Chondrocyte (in vitro differentiated cells): ENCODE results near the gene TRERF1. TPM values are rescaled to one million over a fixed set of nuclear protein-coding genes. Genes with fewer than 3 reads are reported as not detected.
A peak's percentile ranks its signal among the peaks of the same experiment; 100 is the strongest.

Experiments
- DNase-seq: peaks from one replicate; pipeline ENCODE4 v3.0.0; 2021; ENCODE audit warnings: mixed read lengths, low spot score
- H3K27ac Mint-ChIP-seq: one replicate; pipeline ENCODE4 v1.8.0; 2021; ENCODE audit warnings: mild to moderate bottlenecking, moderate library complexity, mixed read lengths; ENCODE audit not compliant: unreplicated experiment
- H3K27me3 Mint-ChIP-seq: 2 replicates; pipeline ENCODE4 v1.8.0; 2021; ENCODE audit warnings: low read depth, mixed read lengths
- H3K36me3 Mint-ChIP-seq: 2 replicates; pipeline ENCODE4 v1.8.0; 2021; ENCODE audit warnings: low read depth, mixed read lengths
- H3K4me1 Mint-ChIP-seq: 2 replicates; pipeline ENCODE4 v1.8.0; 2021; ENCODE audit warnings: low read depth, mild to moderate bottlenecking, mixed read lengths
- H3K4me3 Mint-ChIP-seq: one replicate; pipeline ENCODE4 v1.8.0; 2021; ENCODE audit warnings: mild to moderate bottlenecking, moderate library complexity, mixed read lengths; ENCODE audit not compliant: unreplicated experiment
- H3K9me3 Mint-ChIP-seq: 2 replicates; pipeline ENCODE4 v1.8.0; 2021; ENCODE audit warnings: low read depth, mixed read lengths
- total RNA-seq: library from RNA; stranded (reverse); gene quantifications from 3 replicates; pipeline ENCODE4 v1.2.1, GENCODE V29; 2021
- TF ChIP-seq, protein P1 (sequence below): fragments of 200-600 bp; sonication (generic); IDR thresholded peaks from 2 replicates; pipeline ENCODE4 v1.5.0; 2021; ENCODE audit warnings: antibody characterized with exemption, mild to moderate bottlenecking, moderate library complexity

The TRERF1 gene
- total RNA-seq, 1 donor from 2014 or later = 1.8 TPM

- no peak for DNase-seq
- no peaks in the 10 kb centered on the region for H3K36me3 Mint-ChIP-seq
- H3K27ac Mint-ChIP-seq = peak overlapping the region; percentile 55
- H3K9me3 Mint-ChIP-seq = no peaks in the 10 kb centered on the region
- H3K27me3 Mint-ChIP-seq = no peaks in the 10 kb centered on the region
- peaks cover 47% of the 10 kb centered on the region for H3K4me1 Mint-ChIP-seq
- TF ChIP-seq, protein P1, sequence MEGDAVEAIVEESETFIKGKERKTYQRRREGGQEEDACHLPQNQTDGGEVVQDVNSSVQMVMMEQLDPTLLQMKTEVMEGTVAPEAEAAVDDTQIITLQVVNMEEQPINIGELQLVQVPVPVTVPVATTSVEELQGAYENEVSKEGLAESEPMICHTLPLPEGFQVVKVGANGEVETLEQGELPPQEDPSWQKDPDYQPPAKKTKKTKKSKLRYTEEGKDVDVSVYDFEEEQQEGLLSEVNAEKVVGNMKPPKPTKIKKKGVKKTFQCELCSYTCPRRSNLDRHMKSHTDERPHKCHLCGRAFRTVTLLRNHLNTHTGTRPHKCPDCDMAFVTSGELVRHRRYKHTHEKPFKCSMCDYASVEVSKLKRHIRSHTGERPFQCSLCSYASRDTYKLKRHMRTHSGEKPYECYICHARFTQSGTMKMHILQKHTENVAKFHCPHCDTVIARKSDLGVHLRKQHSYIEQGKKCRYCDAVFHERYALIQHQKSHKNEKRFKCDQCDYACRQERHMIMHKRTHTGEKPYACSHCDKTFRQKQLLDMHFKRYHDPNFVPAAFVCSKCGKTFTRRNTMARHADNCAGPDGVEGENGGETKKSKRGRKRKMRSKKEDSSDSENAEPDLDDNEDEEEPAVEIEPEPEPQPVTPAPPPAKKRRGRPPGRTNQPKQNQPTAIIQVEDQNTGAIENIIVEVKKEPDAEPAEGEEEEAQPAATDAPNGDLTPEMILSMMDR = no peak
- H3K4me3 Mint-ChIP-seq = no peak overlapping the region
These were observed 137.0 kb downstream of the TRERF1 start for GRCh38 chr6:42314571-42315258.

DNA sequence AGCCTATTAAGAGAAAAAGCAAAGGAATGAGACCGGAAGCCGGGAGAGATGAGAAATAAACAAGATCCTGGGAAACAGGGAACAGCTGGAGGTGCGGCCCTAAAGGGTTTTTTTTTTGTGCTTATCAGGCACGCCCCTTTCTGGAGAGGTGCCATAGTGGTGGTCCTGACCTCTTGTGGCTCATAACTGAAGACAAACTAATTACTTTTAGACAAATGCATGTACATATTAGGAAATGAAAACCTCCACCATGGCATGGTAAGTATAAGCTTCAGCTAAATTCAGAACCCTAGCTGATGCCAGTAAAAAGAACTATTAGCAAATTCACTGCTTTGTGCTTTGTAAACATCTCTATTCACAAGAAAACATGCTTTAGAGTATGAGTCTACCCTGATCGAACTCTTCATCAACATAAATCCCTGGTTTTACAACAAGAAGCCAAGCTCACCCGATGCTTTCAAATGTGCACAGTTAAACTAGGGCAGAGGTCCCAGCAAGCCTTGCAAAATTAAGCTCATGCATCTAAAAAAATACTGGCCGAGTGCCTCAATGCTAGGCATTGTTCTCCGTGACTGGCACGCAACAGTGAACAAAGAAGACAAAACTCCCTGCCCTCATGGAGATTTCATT is 137.7 kb downstream of the TRERF1 start:
- Mint-ChIP-seq H3K9me3 (no peaks in the 10 kb centered on the region), H3K27ac (no peak overlapping the region), H3K4me1 (peaks cover 47% of the 10 kb centered on the region), H3K4me3 (no peak overlapping the region), H3K36me3 (no peaks in the 10 kb centered on the region), H3K27me3 (no peaks in the 10 kb centered on the region)
- no peak for DNase-seq
- TF ChIP-seq, protein P1 = no peak

DNA sequence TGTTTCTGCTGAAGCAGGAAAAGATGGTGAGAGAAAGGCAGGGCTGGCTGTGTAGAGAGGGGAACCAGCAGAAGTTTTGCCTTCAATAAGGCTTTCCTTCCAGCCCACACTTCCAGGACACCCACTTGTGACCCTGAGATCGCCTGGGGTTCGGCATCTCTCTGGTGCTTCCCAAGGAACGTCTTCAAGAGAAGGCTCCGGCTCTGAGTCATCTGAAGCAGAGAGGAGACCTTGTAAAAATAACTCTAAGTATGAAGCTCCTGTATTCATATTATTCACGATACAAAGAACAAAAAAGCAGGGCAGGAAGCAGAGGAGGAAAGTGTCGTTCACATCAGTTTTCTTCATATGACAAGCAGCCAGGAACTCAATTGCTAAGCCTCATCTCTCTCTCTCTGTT is 138.7 kb downstream of the TRERF1 start:
- peak overlapping the region; percentile 74 for H3K27ac Mint-ChIP-seq
- no peak for DNase-seq
- no peaks in the 10 kb centered on the region for H3K36me3 Mint-ChIP-seq
- no peaks in the 10 kb centered on the region for H3K9me3 Mint-ChIP-seq
- TF ChIP-seq, protein P1 = no peak
- no peak overlapping the region for H3K4me3 Mint-ChIP-seq
- peaks cover 47% of the 10 kb centered on the region for H3K4me1 Mint-ChIP-seq
- no peaks in the 10 kb centered on the region for H3K27me3 Mint-ChIP-seq

DNA sequence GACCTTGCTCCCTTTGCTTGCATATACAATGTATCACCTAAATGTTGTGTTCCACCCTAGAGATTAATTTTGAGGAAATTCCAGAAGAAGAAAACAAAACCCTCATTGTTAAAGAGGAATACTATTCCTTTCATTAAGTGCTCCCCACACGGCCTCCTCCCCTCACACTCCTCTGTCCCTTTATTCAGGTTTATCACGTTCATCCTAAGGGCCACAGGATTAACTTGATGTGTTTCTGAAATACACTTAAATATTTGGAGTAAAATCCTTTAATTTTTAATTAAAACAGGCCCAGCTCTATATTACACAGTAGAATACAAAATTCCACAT is 144.6 kb downstream of the TRERF1 start:
- Mint-ChIP-seq H3K27me3 (no peaks in the 10 kb centered on the region), H3K9me3 (no peaks in the 10 kb centered on the region), H3K36me3 (no peaks in the 10 kb centered on the region), H3K4me1 (no peaks in the 10 kb centered on the region), H3K4me3 (no peak overlapping the region), H3K27ac (no peak overlapping the region)
- TF ChIP-seq, protein P1 = no peak
- DNase-seq = no peak

- TF ChIP-seq, protein P1 = no peak
- H3K9me3 Mint-ChIP-seq = no peaks in the 10 kb centered on the region
- H3K36me3 Mint-ChIP-seq = no peaks in the 10 kb centered on the region
- DNase-seq = no peak
- H3K4me3 Mint-ChIP-seq = no peak overlapping the region
- no peak overlapping the region for H3K27ac Mint-ChIP-seq
- no peaks in the 10 kb centered on the region for H3K27me3 Mint-ChIP-seq
- no peaks in the 10 kb centered on the region for H3K4me1 Mint-ChIP-seq
These were observed 145.1 kb downstream of the TRERF1 start for GRCh38 chr6:42306439-42307140.
